B cell (primary cell): ENCODE data around the gene CXCL12. TPM values are rescaled to one million over a fixed set of nuclear protein-coding genes. Genes with fewer than 3 reads are reported as not detected.

ENCODE experiments used
- ATAC-seq: fragments of 200-7000 bp; cut with Tn5 transposase; one replicate; pipeline ENCODE4 v1.10.0; 2021; ENCODE audit warnings: low read depth, mild to moderate bottlenecking, moderate number of reproducible peaks, moderate library complexity
- CTCF ChIA-PET: fragments of 350-600 bp; sonication (Branson Sonifier 250); formaldehyde crosslinking; loops from one replicate; lab custom pipeline; 2021; ENCODE audit warnings: antibody characterized with exemption, inconsistent platforms; lab: Charles Lee
- POLR2A ChIA-PET: fragments of 350-600 bp; sonication (Branson Sonifier 250); formaldehyde crosslinking; loops from one replicate; lab custom pipeline; 2021; ENCODE audit warnings: antibody characterized with exemption; lab: Charles Lee
- DNase-seq: peaks from one replicate; pipeline ENCODE4 v3.0.0; 2013
- H2AFZ ChIP-seq: 2 replicates; pipeline ENCODE4 v1.6.1; 2012; ENCODE audit warnings: mild to moderate bottlenecking, low read depth, low read length; ENCODE audit not compliant: insufficient read depth, poor library complexity, severe bottlenecking
- H3K27ac ChIP-seq, 2 donors: 1 replicate in 1 of 2; 2 replicates in 1 of 2; pipeline ENCODE4 v1.5.1; 2012 to 2013; ENCODE audit warnings: low read length in 2 of 2, mild to moderate bottlenecking in 2 of 2, moderate library complexity in 1 of 2
- H3K27me3 ChIP-seq, 4 experiments: fragments of 200-600 bp in 1 of 4; sonication (generic) in 1 of 4; replicated peaks in 1 of 4; 1 replicate in 2 of 4; 2 replicates in 2 of 4; pipeline versions ENCODE4 v1.6.1 to v1.7.0; 2013 to 2016; ENCODE audit warnings: low read length in 3 of 4, mild to moderate bottlenecking in 2 of 4, mixed read lengths in 1 of 4, moderate library complexity in 1 of 4; ENCODE audit not compliant: insufficient read depth in 4 of 4, control insufficient read depth in 3 of 4; ENCODE audit errors: control extremely low read depth in 1 of 4
- H3K36me3 ChIP-seq, 2 experiments: replicated peaks in 1 of 2; 1 replicate in 1 of 2; 2 replicates in 1 of 2; pipeline versions ENCODE4 v1.6.1 to v1.7.1; 2013; ENCODE audit warnings: low read length in 1 of 2; ENCODE audit not compliant: insufficient read depth in 2 of 2, control insufficient read depth in 1 of 2; ENCODE audit errors: control extremely low read depth in 1 of 2, extremely low read depth in 1 of 2
- H3K4me1 ChIP-seq, 2 donors: fragments of 200-600 bp in 1 of 2; sonication (generic) in 1 of 2; 1 replicate in 1 of 2; 2 replicates in 1 of 2; pipeline versions ENCODE4 v1.5.1 to v1.6.1; 2013 to 2017; ENCODE audit warnings: low read length in 2 of 2; ENCODE audit not compliant: control insufficient read depth in 2 of 2, insufficient read depth in 2 of 2
- H3K4me2 ChIP-seq: replicated peaks from 2 replicates; pipeline ENCODE3; 2012; ENCODE audit warnings: mild to moderate bottlenecking, low read depth, low read length; ENCODE audit not compliant: poor library complexity, severe bottlenecking
- H3K4me3 ChIP-seq, 5 experiments: fragments of 200-600 bp in 1 of 5; sonication (generic) in 1 of 5; 1 replicate in 3 of 5; 2 replicates in 2 of 5; pipeline versions ENCODE4 v1.5.1 to v1.7.0; 2011 to 2016; ENCODE audit warnings: low read length in 4 of 5, mild to moderate bottlenecking in 4 of 5, low read depth in 2 of 5, control low read depth in 1 of 5, moderate library complexity in 1 of 5; ENCODE audit not compliant: insufficient read depth in 1 of 5; ENCODE audit errors: control extremely low read depth in 1 of 5, extremely low read depth in 1 of 5
- H3K79me2 ChIP-seq: fragments of 200-600 bp; sonication (generic); one replicate; pipeline ENCODE4 v1.6.0; 2016; ENCODE audit warnings: low read length; ENCODE audit not compliant: control insufficient read depth, insufficient read depth
- H3K9ac ChIP-seq: fragments of 200-600 bp; sonication (generic); 2 replicates; pipeline ENCODE4 v1.6.1; 2017; ENCODE audit warnings: mild to moderate bottlenecking, low read length, moderate library complexity
- H3K9me3 ChIP-seq, 3 donors: one replicate each; pipeline versions ENCODE4 v1.6.1 to v1.7.1; 2013; ENCODE audit warnings: low read length in 2 of 3; ENCODE audit not compliant: control insufficient read depth in 2 of 3, insufficient read depth in 1 of 3; ENCODE audit errors: control extremely low read depth in 1 of 3
- H4K20me1 ChIP-seq: 2 replicates; pipeline ENCODE4 v1.6.0; 2012; ENCODE audit warnings: mild to moderate bottlenecking, low read length; ENCODE audit not compliant: insufficient read depth, control insufficient read depth, poor library complexity, severe bottlenecking
- H3K27ac Mint-ChIP-seq: one replicate; pipeline ENCODE4 v1.8.0; 2021; ENCODE audit warnings: mixed read lengths
- H3K27me3 Mint-ChIP-seq: one replicate; pipeline ENCODE4 v1.8.0; 2021; ENCODE audit warnings: mixed read lengths
- H3K4me1 Mint-ChIP-seq: one replicate; pipeline ENCODE4 v1.8.0; 2021; ENCODE audit warnings: mixed read lengths
- H3K4me3 Mint-ChIP-seq: one replicate; pipeline ENCODE4 v1.8.0; 2021; ENCODE audit warnings: mixed read lengths
- H3K9me3 Mint-ChIP-seq: one replicate; pipeline ENCODE4 v1.8.0; 2022; ENCODE audit warnings: mixed read lengths; ENCODE audit not compliant: insufficient read depth
- CTCF ChIP-seq: fragments of 200-600 bp; IDR thresholded peaks from one replicate; pipeline ENCODE4 v1.8.0; 2022; ENCODE audit warnings: antibody characterized with exemption, mild to moderate bottlenecking
- EZH2 ChIP-seq: IDR thresholded peaks from 2 replicates; pipeline ENCODE4 v1.6.1; 2012; ENCODE audit warnings: borderline replicate concordance, low read depth, mild to moderate bottlenecking, moderate library complexity, low read length; ENCODE audit not compliant: insufficient read depth, poor library complexity, severe bottlenecking
- WGBS: methylation state at CpG from one replicate; pipeline ENCODE4 v1.1.5; 2013; ENCODE audit warnings: missing lambda C conversion rate; ENCODE audit not compliant: insufficient coverage; 5-methylcytosine and 5-hydroxymethylcytosine counted together
- intact Hi-C: fragments of 100-400 bp; cut with micrococcal nuclease; formaldehyde crosslinking; loops from one replicate; pipeline ENCODE4 v1.10.0; 2022
- polyA plus RNA-seq: library from polyadenylated mRNA; depleted of rRNA; stranded (reverse); fragments of >200 nt; gene quantifications from 2 replicates; pipeline ENCODE4 v1.2.3, GENCODE V29; 2012
- total RNA-seq, 2 donors: library from RNA; stranded (reverse); fragments of 120-200 nt in 1 of 2; gene quantifications; 1 replicate in 1 of 2; 2 replicates in 1 of 2; pipeline versions ENCODE4 v1.2.3 to v1.2.4, GENCODE V29; 2013 to 2022

CXCL12 gene
- total and polyA plus RNA-seq, 2 donors (not counting 1 experiment from before 2014, with no cell fraction given), result not detected

- ATAC-seq, result no peak
- no peaks in the 10 kb centered on the region for H4K20me1 ChIP-seq
Observed at GRCh38 chr10:44352316-44353127, 32.4 kb downstream of the CXCL12 start.

More at GRCh38 chr10:44352316-44353127, 32.4 kb downstream of the CXCL12 start:
- Histone ChIP-seq H3K9me3 (no peaks in the 10 kb centered on the region), H2AFZ (no peak overlapping the region), H3K9ac (no peak overlapping the region), H3K4me2 (no peak overlapping the region), H3K79me2 (no peaks in the 10 kb centered on the region), H3K36me3 (no peaks in the 10 kb centered on the region), H3K27me3 (no peaks in the 10 kb centered on the region), H3K4me1 (no peaks in the 10 kb centered on the region), H3K4me3 (no peak overlapping the region), H3K27ac (no peak overlapping the region)
- H3K27me3 Mint-ChIP-seq, result peaks cover 6% of the 10 kb centered on the region
- H3K9me3 Mint-ChIP-seq, result no peaks in the 10 kb centered on the region
- ChIA-PET CTCF (no interaction called here), POLR2A (no interaction called here)
- no peak for DNase-seq
- H3K27ac Mint-ChIP-seq, result no peak overlapping the region
- intact Hi-C loops, result no loop called here
- 49% methylated on average over 9 of the region's 11 CpGs for WGBS
- H3K4me1 Mint-ChIP-seq, result no peaks in the 10 kb centered on the region
- H3K4me3 Mint-ChIP-seq, result no peak overlapping the region
- TF ChIP-seq CTCF (no peak), EZH2 (no peak)
